IMR-90 (cell line): ENCODE data around the gene SEPTIN2.

Experiments
- CEBPB ChIP-seq: IDR thresholded peaks from 2 replicates; pipeline ENCODE4 v1.6.1; 2012; ENCODE audit warnings: low read depth, low read length, improper control_type of control experiment
- FOS ChIP-seq: fragments of 150-350 bp; IDR thresholded peaks from 2 replicates; pipeline ENCODE4 v1.6.1; 2016; ENCODE audit warnings: low read depth, low read length
- NFE2L2 ChIP-seq: fragments of 150-350 bp; IDR thresholded peaks from 2 replicates; pipeline ENCODE4 v1.6.1; 2016; ENCODE audit warnings: low read depth, mild to moderate bottlenecking, low read length
- POLR2A ChIP-seq: IDR thresholded peaks from 2 replicates; pipeline ENCODE4 v1.6.1; 2012; ENCODE audit warnings: mild to moderate bottlenecking, low read depth, low read length
- RAD21 ChIP-seq: IDR thresholded peaks from 2 replicates; pipeline ENCODE4 v1.6.1; 2012; ENCODE audit warnings: low read length, improper control_type of control experiment
- RFX5 ChIP-seq: IDR thresholded peaks from 2 replicates; pipeline ENCODE4 v1.8.0; 2012; ENCODE audit warnings: low read depth, mild to moderate bottlenecking, low read length, moderate library complexity
- SMC3 ChIP-seq: fragments of 150-350 bp; IDR thresholded peaks from 2 replicates; pipeline ENCODE4 v1.6.1; 2016; ENCODE audit warnings: low read depth, mild to moderate bottlenecking, antibody characterized with exemption, low read length, moderate library complexity
- TF ChIP-seq, protein P1 (sequence below): conservative IDR thresholded peaks from 2 replicates; pipeline ENCODE4 v1.5.1; 2012; ENCODE audit warnings: mild to moderate bottlenecking, low read depth, low read length, improper control_type of control experiment
- TF ChIP-seq, protein P2 (sequence below): fragments of 150-350 bp; IDR thresholded peaks from 2 replicates; pipeline ENCODE4 v1.6.1; 2017; ENCODE audit warnings: mild to moderate bottlenecking, antibody characterized with exemption, low read length, low read depth

- TF ChIP-seq POLR2A, result no peak
- TF ChIP-seq, protein P1, sequence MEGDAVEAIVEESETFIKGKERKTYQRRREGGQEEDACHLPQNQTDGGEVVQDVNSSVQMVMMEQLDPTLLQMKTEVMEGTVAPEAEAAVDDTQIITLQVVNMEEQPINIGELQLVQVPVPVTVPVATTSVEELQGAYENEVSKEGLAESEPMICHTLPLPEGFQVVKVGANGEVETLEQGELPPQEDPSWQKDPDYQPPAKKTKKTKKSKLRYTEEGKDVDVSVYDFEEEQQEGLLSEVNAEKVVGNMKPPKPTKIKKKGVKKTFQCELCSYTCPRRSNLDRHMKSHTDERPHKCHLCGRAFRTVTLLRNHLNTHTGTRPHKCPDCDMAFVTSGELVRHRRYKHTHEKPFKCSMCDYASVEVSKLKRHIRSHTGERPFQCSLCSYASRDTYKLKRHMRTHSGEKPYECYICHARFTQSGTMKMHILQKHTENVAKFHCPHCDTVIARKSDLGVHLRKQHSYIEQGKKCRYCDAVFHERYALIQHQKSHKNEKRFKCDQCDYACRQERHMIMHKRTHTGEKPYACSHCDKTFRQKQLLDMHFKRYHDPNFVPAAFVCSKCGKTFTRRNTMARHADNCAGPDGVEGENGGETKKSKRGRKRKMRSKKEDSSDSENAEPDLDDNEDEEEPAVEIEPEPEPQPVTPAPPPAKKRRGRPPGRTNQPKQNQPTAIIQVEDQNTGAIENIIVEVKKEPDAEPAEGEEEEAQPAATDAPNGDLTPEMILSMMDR, result no peak
- TF ChIP-seq, protein P2, sequence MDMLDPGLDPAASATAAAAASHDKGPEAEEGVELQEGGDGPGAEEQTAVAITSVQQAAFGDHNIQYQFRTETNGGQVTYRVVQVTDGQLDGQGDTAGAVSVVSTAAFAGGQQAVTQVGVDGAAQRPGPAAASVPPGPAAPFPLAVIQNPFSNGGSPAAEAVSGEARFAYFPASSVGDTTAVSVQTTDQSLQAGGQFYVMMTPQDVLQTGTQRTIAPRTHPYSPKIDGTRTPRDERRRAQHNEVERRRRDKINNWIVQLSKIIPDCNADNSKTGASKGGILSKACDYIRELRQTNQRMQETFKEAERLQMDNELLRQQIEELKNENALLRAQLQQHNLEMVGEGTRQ, result no peak
- TF ChIP-seq RAD21, result no peak
- TF ChIP-seq CEBPB, result no peak
- no peak for TF ChIP-seq RFX5
- TF ChIP-seq NFE2L2, result no peak
- TF ChIP-seq SMC3, result no peak
- no peak for TF ChIP-seq FOS
Observed at GRCh38 chr2:241289053-241289452, 26.7 kb upstream of the SEPTIN2 start.
